HK-2 (cell line): Measurements from ENCODE around the gene CTNNA3.

ENCODE experiments used
- DNase-seq: peaks from one replicate; pipeline ENCODE4 v3.0.0-alpha.2; 2018; ENCODE audit not compliant: unreplicated experiment

Gene CTNNA3

GRCh38 chr10:66537186-66537585, 1158.8 kb downstream of the CTNNA3 start:
- DNase-seq, result no peak

DNA sequence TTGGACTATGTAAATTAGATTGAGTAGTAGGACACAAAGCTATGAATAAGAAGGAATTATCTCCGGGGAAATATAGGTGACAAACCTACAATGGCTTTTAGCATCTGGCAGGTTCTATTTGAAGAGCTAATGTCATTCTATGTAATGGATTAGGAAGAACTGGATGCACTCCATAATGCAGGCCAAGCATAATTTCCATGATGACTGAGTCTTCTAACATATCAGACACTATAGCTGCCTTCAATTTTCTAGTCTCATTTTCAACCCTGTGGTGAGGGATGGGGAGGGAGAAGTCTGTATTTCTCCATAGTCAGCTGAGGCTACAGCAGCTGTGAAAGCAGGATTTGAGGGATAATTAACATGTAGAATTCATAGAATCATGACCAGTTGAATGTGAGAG, 1160.6 kb downstream of the CTNNA3 start:
- no peak for DNase-seq

- DNase-seq, result no peak
Observed at GRCh38 chr10:66534866-66535265, 1161.1 kb downstream of the CTNNA3 start.

DNA sequence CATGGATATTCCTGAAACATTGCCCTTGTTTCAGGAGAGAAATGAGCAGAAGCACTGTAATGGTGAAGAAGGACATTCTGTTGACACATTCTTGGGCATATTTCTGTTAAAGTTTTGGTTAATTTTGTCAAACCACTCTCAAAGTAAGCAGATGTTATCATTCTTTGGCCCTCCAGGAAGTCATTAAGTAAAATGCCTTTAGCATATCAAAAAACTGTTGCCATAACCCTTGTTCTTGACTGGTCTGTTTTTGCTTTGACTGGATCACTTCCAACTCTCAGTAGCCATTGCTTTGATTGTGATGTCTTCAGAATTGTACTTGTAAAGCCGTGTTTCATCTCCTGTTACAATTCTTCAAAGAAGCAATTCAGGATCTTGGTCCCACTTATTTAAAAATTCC, 1174.5 kb downstream of the CTNNA3 start:
- no peak for DNase-seq

DNA sequence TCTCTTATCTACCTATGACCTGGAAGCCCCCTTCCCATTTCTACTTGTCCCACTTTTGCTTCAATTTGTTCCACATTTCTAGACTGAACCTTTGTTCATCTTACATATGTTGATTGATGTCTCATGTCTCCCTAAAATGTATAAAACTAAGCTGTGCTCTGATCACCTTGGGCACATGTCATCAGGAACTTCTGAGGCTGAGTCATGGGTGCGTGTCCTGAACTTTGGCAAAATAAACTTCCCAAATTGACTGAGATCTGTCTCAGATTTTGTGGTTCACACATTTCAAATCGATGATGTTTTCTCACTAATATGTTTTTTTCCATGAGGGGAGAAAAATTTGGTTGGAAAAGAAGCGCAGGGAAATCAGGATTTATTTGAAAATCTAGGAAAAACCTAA, 1176.4 kb downstream of the CTNNA3 start:
- DNase-seq, result no peak

DNA sequence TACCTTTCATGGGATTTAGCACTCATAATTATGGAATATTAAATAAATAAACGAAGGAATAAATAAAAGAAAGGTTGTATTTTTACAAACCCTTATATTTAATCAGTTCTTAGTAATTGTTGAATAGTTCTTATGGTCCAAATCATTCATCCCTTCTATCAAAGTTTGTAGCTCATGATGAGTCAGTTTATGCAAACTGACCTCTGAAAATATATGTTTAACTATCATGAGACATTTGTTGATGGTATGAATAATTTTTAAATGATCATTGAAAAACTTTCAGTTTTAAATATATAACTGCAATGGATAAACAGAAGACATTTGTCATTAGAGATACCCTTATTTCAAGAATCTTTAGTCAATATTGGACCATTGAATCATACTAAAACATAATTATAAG, 1181.3 kb downstream of the CTNNA3 start:
- DNase-seq, result no peak

GRCh38 chr10:66513504-66513903, 1182.5 kb downstream of the CTNNA3 start:
- DNase-seq, result no peak

DNA sequence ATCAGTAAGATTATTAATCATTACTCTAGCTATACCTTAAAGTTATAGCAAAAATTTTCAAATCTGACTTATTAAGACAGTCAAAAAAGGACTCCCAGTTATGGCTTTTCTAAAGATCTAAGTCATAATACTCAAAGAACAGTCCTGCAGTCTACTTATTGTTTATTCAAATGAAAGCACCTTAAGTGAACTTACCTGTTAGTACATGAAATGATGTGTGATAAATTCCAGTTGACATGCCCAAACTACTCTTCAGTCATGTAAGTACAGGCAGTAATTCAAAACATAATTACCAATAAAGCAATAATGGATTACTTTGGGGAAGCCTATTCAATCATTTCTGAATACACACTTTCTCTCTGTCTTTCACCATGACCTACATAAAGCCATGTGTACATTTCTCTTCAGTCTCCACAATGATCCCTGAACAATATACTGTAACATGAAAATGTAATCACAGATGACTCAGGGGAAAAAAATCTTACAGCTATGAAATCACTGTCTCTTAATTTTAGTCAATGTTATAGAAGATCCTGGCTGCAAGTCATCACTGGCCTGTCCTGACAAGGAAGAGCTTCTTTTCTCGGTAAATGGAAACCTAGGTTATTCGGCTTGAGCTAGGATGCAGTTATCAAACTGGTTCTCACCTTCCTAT, 1190.9 kb downstream of the CTNNA3 start:
- no peak for DNase-seq

DNA sequence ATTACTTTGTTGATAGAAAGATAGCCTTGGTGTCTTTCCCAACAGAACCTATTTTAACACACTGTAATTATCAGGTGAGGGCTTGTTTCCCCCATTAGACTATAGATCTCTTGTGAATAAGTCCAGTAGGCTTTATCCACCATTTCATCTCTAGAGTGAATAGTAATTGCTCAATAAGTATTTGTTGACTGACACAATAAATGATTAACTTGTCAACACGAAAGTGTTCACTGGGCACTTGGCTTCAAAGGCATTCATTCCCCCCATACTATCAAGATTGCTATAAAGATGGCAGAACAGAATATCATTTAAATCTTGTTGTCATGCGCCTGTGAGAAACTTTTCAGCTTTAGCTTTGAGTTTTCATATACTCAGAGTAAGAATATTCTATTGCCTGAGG, 1194.6 kb downstream of the CTNNA3 start:
- DNase-seq, result no peak

DNA sequence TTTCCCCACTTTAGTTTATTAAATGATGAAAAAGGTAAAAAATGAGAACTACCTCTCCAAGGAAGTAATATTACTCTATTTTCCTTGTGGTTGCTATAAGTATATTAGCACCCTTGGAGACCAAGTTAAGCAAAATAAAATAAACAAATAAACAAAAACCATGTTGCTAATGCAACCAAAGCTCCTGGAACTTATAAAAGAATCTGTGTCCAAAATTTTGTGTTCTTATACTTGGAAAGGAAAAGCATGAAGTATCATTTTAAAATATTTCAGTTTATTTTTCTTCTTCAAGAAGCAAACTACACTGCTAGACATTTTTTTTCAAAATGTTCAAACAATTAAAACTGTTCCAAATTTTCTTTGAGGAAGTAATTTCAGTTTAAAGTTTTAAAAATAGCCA, 1212.0 kb downstream of the CTNNA3 start:
- no peak for DNase-seq

DNA sequence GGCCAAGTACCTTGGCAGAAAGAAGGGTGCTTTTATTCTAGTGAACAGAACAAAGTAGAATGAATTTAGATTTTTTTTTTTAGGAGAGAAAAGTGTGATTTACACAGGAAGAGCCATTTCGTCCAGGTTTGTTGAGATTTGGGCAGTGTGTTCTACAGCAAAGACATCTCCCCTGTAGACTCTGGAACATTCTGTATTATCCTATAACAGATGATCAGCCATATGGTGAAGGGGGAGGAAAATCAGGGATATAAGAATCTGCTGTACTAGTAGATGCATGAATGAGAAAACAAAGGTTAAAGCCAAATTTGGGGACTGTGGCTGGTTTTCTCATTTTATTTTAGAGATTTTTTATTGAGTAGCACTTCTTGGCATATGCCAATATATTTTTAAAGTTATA, 1223.8 kb downstream of the CTNNA3 start:
- DNase-seq, result no peak

GRCh38 chr10:66467042-66467441, 1229.0 kb downstream of the CTNNA3 start:
- no peak for DNase-seq

DNA sequence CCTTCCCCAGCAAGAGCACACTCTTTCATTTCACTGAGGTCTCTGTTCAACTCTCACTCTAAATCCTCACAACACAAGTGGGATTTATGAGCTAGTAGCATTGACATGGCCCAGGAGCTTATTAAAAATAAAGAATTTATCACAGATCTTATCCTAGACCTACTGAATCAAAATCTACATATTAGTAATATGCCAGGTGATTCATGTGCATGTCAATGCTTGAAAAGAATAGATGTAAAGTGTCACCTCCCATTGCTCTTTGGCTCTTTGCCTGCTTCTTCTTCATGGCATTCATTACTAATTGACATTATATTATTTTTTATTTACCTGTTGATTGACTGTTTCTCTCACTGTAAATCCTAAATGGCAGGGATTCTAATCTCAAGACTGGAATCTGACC, 1229.4 kb downstream of the CTNNA3 start:
- DNase-seq, result no peak

DNA sequence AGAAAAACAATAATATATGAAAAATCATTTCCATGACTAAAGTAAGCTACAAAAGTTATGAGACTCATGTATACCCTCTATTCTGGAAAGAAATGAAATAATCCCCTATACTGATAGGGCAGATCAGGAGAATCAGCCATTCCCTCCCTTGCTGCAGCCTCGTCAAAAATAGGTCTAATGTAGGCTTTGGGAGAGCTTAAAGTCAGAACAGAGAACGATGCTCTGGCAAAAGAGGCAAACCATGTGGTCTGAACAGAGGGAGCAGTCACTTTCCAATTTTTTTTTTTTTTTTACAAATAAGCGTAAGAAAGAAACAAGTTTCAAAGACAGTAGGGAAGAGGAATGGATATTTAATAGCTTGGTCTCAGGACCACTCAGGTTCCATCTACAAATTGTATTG, 1232.4 kb downstream of the CTNNA3 start:
- DNase-seq, result no peak

- no peak for DNase-seq
Observed at GRCh38 chr10:66457629-66458028, 1238.4 kb downstream of the CTNNA3 start.

- DNase-seq, result peak; percentile 3
Observed at GRCh38 chr10:66455304-66455703, 1240.7 kb downstream of the CTNNA3 start.

DNA sequence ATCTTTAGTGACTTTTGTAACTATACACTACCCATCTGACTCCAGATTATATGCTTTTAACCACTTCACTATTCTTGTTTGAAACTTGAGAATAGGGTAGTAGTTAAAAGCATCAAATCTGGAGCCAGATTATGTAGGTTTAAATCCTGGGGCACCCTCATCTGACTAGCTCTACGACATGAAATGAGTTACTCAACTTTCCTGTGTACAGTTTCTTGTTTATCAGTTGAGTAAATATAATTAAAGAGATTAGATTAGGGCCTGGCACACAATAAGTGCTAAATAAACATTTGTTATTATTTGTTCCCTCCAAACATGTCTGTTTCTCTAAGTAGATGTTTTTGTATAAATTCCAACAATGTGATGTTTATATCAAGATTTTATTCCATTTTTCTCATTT, 1255.4 kb downstream of the CTNNA3 start:
- no peak for DNase-seq

- DNase-seq, result no peak
Observed at GRCh38 chr10:66414943-66415342, 1281.1 kb downstream of the CTNNA3 start.

DNA sequence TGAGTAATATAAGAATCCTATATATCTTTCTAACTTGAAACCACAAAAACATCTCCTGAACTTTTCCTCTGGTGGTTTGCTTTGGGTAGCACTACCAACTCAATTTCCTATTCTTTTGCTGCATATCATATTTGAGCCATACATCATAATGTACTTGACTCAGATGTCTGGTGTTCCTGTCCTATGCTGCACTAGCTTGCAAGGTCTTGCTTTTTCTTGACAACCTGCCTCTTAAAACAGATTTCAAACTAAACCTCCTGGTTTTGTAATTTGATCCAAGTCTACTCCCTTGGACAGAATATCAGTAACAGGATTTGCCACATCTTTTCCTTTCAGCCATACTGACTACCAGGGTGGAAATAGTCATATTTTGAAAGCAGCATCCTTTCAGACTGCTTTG, 1290.4 kb downstream of the CTNNA3 start:
- DNase-seq, result no peak

DNA sequence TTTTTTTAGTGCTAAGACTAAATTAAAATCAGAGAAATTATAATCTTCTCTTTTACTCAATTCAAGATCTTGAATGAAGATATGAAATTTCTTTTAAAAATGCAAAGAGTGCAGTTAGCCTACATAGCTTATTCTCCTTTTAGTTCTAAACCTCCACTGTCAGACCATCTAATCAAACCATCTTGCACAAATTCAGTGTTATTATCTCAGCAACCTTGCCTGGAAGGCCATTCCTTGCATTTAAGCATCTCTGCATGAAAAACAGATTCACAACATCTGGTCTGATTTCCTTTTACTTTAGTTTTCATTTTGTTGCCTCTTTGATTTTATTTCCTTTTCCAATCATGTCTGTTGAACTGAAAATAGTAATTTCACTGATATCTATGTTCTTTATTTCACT, 1297.3 kb downstream of the CTNNA3 start:
- no peak for DNase-seq

GRCh38 chr10:66394342-66395063, 1301.5 kb downstream of the CTNNA3 start:
- DNase-seq, result no peak

- no peak for DNase-seq
Observed at GRCh38 chr10:66390926-66391325, 1305.1 kb downstream of the CTNNA3 start.

DNA sequence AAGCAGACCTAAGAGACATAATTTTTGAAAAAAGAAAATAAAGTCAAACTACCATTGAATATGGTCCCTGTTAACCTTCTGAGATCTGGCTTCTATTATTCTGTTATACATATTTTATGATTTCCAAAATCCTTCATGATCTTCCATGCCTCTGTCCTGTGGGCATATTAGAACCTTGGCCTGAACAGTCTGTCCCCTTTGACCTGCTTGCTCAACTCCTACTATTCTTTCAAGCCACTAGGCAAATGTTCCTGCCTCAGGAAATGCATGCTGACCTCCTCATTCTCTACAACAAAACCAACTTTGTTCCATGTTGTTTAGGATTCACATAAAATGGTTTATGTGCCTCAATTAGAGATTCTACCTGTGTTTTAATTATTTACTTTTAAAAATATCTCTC, 1315.0 kb downstream of the CTNNA3 start:
- no peak for DNase-seq
